Loucy (cell line): ENCODE data around the gene RSRC2.

Experiments used
- H2AFZ ChIP-seq: fragments of 200-600 bp; sonication (generic); 2 replicates; pipeline ENCODE4 v1.6.0; 2016; ENCODE audit warnings: antibody characterized with exemption, mild to moderate bottlenecking, low read length, moderate library complexity
- H3F3A ChIP-seq: fragments of 200-600 bp; 2 replicates; pipeline ENCODE4 v1.6.0; 2016; ENCODE audit warnings: antibody characterized with exemption, low read depth, mild to moderate bottlenecking
- H3K27me3 ChIP-seq: fragments of 200-600 bp; sonication (generic); 2 replicates; pipeline ENCODE4 v1.6.1; 2014; ENCODE audit warnings: low read length, mild to moderate bottlenecking; ENCODE audit not compliant: insufficient read depth, poor library complexity, severe bottlenecking
- H3K36me3 ChIP-seq: fragments of 200-600 bp; sonication (generic); 2 replicates; pipeline ENCODE4 v1.6.1; 2016; ENCODE audit warnings: low read length; ENCODE audit not compliant: insufficient read depth
- H3K4me1 ChIP-seq: fragments of 200-600 bp; sonication (generic); 2 replicates; pipeline ENCODE4 v1.5.1; 2014; ENCODE audit warnings: low read length, mild to moderate bottlenecking; ENCODE audit not compliant: insufficient read depth, poor library complexity, severe bottlenecking
- H3K4me2 ChIP-seq: fragments of 200-600 bp; sonication (generic); 2 replicates; pipeline ENCODE4 v1.6.0; 2014; ENCODE audit warnings: antibody characterized with exemption, low read length, low read depth, mild to moderate bottlenecking; ENCODE audit not compliant: poor library complexity, severe bottlenecking
- H3K4me3 ChIP-seq: fragments of 200-600 bp; sonication (generic); 2 replicates; pipeline ENCODE4 v1.5.1; 2014; ENCODE audit warnings: low read length, mild to moderate bottlenecking, mixed read lengths; ENCODE audit not compliant: poor library complexity, severe bottlenecking
- H3K79me2 ChIP-seq: fragments of 200-600 bp; sonication (generic); 2 replicates; pipeline ENCODE4 v1.6.1; 2014; ENCODE audit warnings: low read length; ENCODE audit not compliant: insufficient read depth
- H3K9ac ChIP-seq: fragments of 200-600 bp; sonication (generic); 2 replicates; pipeline ENCODE4 v1.6.0; 2014; ENCODE audit warnings: mild to moderate bottlenecking, low read depth, low read length, moderate library complexity; ENCODE audit not compliant: poor library complexity, severe bottlenecking
- H3K9me2 ChIP-seq: fragments of 200-600 bp; sonication (generic); replicated peaks from 2 replicates; pipeline ENCODE4 v1.6.1; 2016; ENCODE audit warnings: low read depth, low read length, mixed read lengths
- H3K9me3 ChIP-seq: fragments of 200-600 bp; sonication (generic); 2 replicates; pipeline ENCODE4 v1.6.1; 2014; ENCODE audit warnings: mild to moderate bottlenecking, antibody characterized with exemption, low read length, low read depth; ENCODE audit not compliant: insufficient read depth
- H4K20me1 ChIP-seq: fragments of 200-600 bp; sonication (generic); 2 replicates; pipeline ENCODE4 v1.6.0; 2014; ENCODE audit warnings: antibody characterized with exemption, low read length, mild to moderate bottlenecking; ENCODE audit not compliant: insufficient read depth, poor library complexity, severe bottlenecking
- CTCF ChIP-seq: fragments of 200-600 bp; sonication (generic); conservative IDR thresholded peaks from 2 replicates; pipeline ENCODE4 v1.5.1; 2014; ENCODE audit warnings: mild to moderate bottlenecking, antibody characterized with exemption, low read length
- EZH2phosphoT487 ChIP-seq: fragments of 200-600 bp; IDR thresholded peaks from 2 replicates; pipeline ENCODE4 v1.6.1; 2018; ENCODE audit warnings: antibody characterized with exemption, mild to moderate bottlenecking, moderate library complexity, borderline replicate concordance

The RSRC2 gene

GRCh38 chr12:122503783-122504590 lies 22.7 kb downstream of the RSRC2 start:
- H2AFZ ChIP-seq: no peak overlapping the region
- H3K4me3 ChIP-seq: no peak overlapping the region
- peaks cover 12% of the 10 kb centered on the region for H4K20me1 ChIP-seq
- peaks cover 60% of the 10 kb centered on the region for H3K36me3 ChIP-seq
- H3K9me3 ChIP-seq: no peaks in the 10 kb centered on the region
- TF ChIP-seq CTCF: no peak
- TF ChIP-seq EZH2phosphoT487: no peak
- H3K9me2 ChIP-seq: no peaks in the 10 kb centered on the region
- H3K4me2 ChIP-seq: no peak overlapping the region
- no peak overlapping the region for H3K9ac ChIP-seq
- peaks cover 7% of the 10 kb centered on the region for H3K4me1 ChIP-seq
- H3K79me2 ChIP-seq: peaks cover 29% of the 10 kb centered on the region
- H3F3A ChIP-seq: peaks cover 10% of the 10 kb centered on the region; the same call in 1 of the 2 replicates
- H3K27me3 ChIP-seq: no peaks in the 10 kb centered on the region

GRCh38 chr12:122503147-122503751 lies 23.5 kb downstream of the RSRC2 start:
- H3K9me3 ChIP-seq: no peaks in the 10 kb centered on the region
- H3K79me2 ChIP-seq: peaks cover 31% of the 10 kb centered on the region
- no peak overlapping the region for H2AFZ ChIP-seq
- H3K4me2 ChIP-seq: no peak overlapping the region
- no peak overlapping the region for H3K4me3 ChIP-seq
- H3K9ac ChIP-seq: no peak overlapping the region
- H4K20me1 ChIP-seq: peaks cover 16% of the 10 kb centered on the region
- peaks cover 15% of the 10 kb centered on the region for H3K4me1 ChIP-seq
- H3K27me3 ChIP-seq: no peaks in the 10 kb centered on the region
- H3K9me2 ChIP-seq: no peaks in the 10 kb centered on the region
- no peak for TF ChIP-seq EZH2phosphoT487
- TF ChIP-seq CTCF: no peak
- peaks cover 53% of the 10 kb centered on the region for H3K36me3 ChIP-seq
- H3F3A ChIP-seq: peaks cover 10% of the 10 kb centered on the region; the same call in 1 of the 2 replicates

- Histone ChIP-seq H2AFZ (peak overlapping the region; percentile 63), H3K9me2 (no peaks in the 10 kb centered on the region), H3K27me3 (no peaks in the 10 kb centered on the region), H3K9me3 (no peaks in the 10 kb centered on the region), H3K79me2 (peaks cover 40% of the 10 kb centered on the region), H3K4me2 (peak overlapping the region; percentile 61), H3K36me3 (peaks cover 36% of the 10 kb centered on the region), H3F3A (peaks cover 10% of the 10 kb centered on the region; the same call in 1 of the 2 replicates), H3K4me3 (peak overlapping the region; percentile 99), H3K9ac (no peak overlapping the region), H3K4me1 (peaks cover 26% of the 10 kb centered on the region), H4K20me1 (peaks cover 22% of the 10 kb centered on the region)
- TF ChIP-seq EZH2phosphoT487: no peak
- TF ChIP-seq CTCF: no peak
Observed at GRCh38 chr12:122501489-122501989, 25.2 kb downstream of the RSRC2 start.
